SKM-1 (cell line): Measurements from ENCODE around the gene RASL12.
"Not testable (repeated sequence)": the region's sequence is repeated elsewhere in the genome, so short reads cannot be mapped to it uniquely, and the experiment has no call there.

Source experiments
- DNase-seq: peaks from one replicate; lab custom pipeline; 2025; ENCODE audit not compliant: unreplicated experiment; lab: John Stamatoyannopoulos, UW

The RASL12 gene

DNA sequence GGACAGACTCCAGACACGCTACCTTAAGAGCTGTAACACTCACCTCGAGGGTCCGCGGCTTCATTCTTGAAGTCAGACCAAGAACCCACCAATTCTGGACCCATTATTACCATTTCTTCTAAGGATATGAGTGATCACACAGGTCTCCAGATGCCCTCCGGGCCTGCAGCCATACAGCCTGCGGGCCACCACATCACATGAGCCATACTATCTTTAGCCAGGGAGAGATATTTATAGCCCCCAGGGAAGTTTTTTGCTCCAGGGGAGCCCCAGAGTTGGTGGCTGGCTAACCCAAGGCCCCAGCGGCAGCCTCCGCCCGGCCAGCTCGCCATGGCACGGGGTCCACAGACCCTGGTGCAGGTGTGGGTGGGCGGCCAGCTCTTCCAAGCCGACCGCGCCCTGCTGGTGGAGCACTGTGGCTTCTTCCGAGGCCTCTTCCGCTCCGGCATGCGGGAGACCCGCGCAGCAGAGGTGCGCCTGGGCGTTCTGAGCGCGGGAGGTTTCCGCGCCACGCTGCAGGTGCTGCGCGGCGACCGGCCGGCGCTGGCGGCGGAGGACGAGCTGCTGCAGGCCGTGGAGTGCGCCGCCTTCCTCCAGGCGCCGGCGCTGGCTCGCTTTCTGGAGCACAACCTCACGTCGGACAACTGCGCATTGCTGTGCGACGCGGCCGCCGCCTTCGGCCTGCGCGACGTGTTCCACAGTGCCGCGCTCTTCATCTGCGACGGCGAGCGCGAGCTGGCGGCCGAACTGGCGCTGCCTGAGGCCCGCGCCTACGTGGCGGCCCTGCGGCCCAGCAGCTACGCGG lies 8.9 kb upstream of the RASL12 start, which contains the start of gene KBTBD13:
TSS of gene KBTBD13 (plus strand) at position 261 of the 805 bp plus-strand sequence. CDS start at position 331, 70 bp downstream.
- DNase-seq: no peak

- DNase-seq: not testable (repeated sequence)
Measured at GRCh38 chr15:65075607-65076395, 8.0 kb upstream of the RASL12 start.

GRCh38 chr15:65074946-65075345 lies 7.2 kb upstream of the RASL12 start:
- not testable (repeated sequence) for DNase-seq

- no peak for DNase-seq
Measured at GRCh38 chr15:65072617-65073016, 4.8 kb upstream of the RASL12 start.

DNA sequence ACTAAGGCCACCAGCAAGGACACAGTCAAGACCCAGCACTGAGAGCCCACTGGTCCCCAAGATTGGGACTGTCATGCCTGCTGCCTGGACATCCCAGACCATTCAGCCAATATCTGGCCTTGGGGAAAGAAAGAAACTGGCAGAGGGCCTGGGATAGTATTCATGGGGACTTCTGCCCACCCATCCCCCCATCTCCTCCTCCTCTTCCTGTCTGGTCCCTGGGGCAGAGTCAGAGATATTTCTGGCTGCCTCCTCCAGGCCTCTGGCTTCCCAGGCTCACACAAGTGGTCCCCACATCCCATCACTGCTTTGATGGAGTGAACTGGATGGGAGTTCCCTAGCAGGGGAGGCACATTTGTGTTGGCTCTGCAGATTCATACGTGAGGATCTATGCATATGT lies 4.2 kb upstream of the RASL12 start:
- DNase-seq: no peak

DNA sequence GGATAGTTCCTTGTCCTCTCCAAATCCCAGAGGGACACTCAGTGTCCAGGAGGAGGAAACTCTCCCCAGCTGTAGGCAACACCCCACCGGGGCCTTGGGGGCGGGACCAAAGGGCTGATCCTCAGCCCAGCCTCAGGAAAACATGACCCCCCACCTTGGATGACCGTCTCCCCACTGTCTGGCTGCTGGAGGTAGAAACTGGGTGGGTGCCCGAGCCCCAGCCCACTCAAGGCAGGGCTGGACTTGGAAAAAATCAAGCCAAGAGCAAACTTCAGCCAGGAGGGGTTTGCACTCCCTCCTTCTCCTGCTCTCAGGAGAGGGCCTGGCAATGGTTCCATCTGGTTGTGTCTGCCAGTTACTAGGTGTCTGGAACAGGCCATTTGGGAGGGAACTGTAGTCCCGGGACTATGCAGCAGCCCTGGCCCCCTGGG lies 3.6 kb upstream of the RASL12 start:
- no peak for DNase-seq

GRCh38 chr15:65069779-65070546 lies 2.2 kb upstream of the RASL12 start:
- no peak for DNase-seq

DNA sequence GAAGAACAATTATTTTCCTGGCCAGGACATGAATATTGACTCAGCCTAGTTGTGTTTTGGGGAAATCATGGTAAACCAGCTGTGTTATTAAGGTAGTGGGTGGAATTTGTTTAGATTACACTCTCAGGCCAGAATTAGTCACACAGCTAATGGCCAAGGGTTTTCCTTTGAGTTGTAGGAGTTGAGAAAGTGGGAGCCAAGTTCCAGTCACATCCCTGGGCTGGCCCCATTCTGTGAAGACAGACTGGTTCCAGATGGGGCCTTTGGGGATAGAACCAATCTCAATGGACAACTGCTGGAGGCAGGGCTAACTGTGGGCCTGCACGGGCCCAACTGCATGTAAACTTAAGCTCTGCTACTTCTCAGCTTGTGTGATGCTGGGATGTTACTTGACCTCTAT lies 1.4 kb upstream of the RASL12 start:
- no peak for DNase-seq

GRCh38 chr15:65068403-65068788 lies 605 bp upstream of the RASL12 start:
- DNase-seq: no peak

DNA sequence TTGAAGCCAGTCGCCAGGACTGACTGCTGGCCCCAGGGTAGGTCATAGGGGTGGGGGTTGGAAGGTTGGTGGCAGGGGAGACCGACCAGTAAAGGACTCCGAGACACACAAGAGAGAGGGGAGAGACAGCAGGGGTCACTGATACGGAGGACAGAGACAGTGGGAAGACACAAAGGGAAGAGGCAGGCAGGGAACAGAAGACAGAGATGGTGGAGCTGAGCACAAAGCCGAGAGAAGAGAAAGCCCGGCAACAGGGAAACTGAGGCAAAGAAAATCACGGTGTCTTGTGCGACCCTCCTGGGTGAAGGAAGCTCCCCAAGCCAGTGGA lies 510 bp downstream of the RASL12 start:
- no peak for DNase-seq

- no peak for DNase-seq
Measured at GRCh38 chr15:65066635-65067316, 1.0 kb downstream of the RASL12 start.

DNA sequence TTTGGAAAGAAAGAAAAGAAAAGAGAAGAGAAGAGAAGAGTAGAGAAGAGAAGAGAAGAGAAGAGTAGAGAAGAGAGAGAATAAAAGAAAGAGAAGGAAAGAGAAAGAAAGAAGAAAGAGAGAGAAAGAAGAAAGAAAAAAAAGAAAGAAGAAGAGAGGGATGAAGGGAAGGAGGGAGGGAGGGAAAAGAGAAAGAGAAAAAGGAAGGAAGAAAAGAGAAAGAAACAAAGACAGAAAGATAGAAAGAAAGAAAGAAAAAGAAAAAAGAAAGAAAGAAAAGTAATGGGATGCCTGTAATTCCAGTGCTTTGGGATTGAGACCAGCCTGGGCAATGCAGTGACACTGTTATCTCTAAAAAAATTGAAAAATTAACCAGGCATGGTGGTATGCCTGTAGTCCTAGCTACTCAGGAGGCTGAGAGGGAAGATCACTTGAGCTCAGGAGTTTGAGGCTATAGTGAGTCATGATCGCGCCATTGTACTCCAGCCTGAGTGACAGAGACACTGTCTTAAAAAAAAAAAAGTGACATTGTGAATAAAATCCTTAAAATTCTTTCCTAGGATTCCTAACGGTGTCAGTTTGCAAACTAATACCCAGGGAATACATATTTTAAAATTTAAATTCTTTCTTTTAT lies 1.7 kb downstream of the RASL12 start:
- DNase-seq: no peak

- no peak for DNase-seq
Measured at GRCh38 chr15:65062726-65063125, 5.1 kb downstream of the RASL12 start.

GRCh38 chr15:65062061-65062460 lies 5.7 kb downstream of the RASL12 start:
- DNase-seq: no peak

DNA sequence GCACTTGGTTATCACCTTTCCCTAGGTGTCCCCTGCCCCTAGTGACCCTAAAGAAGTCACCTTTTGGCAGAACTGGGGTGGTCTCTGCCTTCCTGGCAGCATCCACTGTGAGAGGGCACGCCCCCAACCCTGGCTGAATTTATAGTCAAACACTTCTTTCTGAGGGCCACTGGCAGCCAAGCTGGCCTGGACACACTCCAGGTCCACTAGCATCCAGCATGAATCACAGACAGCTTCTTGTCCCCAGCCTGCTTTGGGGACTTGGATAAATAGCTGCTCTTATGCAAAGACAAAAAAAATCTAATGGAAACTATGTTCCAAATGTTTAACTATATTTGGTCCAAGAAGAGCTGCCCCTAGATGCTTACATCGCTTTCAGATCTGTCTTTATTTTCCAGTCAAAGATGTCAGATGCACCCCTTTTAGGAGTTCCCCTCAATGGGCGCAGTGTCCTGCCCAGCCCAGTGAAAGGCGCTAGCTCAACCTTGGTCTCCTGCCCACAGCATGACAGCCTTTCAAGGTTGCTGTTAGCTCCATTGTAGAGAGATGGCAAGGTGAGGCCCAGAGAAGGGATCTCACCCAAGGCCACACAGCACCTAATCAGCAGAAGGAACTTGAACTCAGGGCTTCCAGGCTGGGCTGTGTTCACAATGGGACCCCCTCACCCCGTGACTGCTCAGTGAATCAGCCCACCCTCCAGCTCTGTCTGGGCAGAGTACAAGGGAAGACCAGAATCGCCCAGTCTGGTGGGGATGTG lies 7.0 kb downstream of the RASL12 start:
- DNase-seq: no peak

- no peak for DNase-seq
Measured at GRCh38 chr15:65059931-65060596, 7.7 kb downstream of the RASL12 start.

DNA sequence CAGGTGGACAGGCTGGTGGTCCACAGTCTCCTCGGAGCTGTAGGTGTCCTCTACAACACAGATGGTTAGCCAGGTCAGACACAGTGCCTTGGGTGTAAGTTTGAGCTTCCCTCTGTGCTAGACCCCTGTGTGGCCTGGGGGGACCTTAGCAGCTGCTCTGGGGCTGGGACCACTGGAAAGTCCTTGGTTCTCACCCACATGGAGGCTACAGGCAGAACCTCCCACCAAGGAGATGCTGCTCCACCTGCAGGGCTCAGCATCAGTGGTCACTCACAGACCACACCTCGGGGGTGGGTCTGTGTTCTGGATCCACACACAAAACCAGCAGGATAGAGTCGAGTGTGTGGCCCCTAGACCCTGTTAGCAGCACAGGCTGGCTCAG lies 8.4 kb downstream of the RASL12 start:
- DNase-seq: no peak

- DNase-seq: no peak
Measured at GRCh38 chr15:65058394-65059368, 9.1 kb downstream of the RASL12 start.
